ENCODE data around the gene TRIOBP.

TRIOBP gene

DNA sequence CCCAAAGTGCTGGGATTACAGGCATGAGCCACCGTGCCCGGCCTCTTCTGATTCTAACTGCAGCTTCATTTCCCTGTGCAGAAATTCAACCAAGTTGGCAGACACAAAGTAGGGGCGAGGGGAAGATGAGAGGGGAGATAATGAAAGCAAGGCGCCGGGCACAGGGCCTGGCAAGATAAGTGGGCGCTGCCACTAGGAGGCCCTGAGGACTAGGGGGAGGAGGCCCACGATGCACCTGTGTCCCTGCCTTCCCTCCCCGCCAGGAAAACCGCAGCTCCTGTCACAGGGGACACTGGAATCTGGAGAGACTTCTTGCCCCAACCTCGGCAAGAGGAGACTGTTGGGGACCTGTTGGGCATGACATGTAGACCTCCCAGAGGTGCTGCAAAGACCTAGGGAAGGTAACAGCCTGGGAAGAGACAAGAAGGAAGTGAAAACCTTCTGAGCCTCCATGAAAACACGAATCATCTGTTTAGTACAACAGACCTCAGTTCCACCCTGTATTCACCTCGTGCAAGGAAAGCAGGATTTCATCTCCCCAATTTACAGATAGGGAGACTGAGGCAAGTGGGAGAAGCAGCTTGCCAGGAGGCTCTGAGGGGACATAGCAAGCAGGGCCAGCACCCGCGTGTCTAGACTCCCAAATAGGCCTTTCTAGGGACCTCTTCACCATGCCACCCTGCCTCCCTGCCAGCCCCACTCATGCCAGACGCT lies 24.5 kb upstream of the TRIOBP start:
- DNase-seq (ENCODE audit: low read depth) = no peak

DNA sequence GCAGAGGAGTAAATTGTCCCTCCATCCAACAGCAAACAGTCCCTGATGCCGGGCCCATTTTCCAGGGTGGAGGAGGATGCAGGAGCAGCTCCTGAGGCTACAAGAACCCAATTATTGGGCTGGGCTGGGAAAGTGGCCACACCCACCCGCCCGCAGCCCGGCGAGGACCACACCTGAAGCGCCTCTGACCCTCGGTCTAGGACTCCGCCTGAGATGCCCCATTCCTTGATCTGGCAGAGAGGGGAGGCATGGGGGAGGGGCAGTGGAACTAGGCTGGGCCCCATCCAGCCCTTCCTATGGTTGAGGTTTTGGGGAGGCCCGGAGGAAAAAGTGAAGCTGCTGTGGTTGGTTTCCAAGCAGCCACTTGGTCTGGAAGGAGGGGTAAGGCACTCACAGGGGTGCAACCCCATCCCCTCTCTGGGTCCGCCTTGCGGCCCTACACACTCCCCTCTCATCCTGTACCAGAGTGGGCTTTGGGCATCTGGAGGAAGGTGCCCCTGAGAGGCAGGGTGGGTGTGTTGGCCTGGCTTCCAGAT lies 23.9 kb upstream of the TRIOBP start:
- no peak for DNase-seq (ENCODE audit: low read depth)

DNA sequence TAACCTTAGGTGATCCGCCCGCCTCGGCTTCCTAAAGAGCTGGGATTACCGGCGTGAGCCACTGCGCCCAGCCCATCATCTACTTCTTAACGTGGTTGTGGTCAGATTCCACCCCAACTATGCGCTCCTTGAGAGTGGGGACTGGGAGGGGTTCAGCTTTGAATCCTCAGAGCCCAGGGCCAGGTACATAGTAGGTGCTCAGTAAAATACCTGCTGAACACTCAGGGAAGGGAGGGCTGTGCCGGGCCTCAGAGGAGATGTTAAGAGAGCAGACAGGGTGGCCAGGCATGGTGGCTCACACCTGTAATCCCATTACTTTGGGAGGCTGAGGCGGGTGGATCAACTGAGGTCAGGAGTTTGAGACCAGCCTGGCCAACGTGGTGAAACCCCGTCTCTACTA lies 22.6 kb upstream of the TRIOBP start:
- no peak for DNase-seq (ENCODE audit: low read depth)

DNA sequence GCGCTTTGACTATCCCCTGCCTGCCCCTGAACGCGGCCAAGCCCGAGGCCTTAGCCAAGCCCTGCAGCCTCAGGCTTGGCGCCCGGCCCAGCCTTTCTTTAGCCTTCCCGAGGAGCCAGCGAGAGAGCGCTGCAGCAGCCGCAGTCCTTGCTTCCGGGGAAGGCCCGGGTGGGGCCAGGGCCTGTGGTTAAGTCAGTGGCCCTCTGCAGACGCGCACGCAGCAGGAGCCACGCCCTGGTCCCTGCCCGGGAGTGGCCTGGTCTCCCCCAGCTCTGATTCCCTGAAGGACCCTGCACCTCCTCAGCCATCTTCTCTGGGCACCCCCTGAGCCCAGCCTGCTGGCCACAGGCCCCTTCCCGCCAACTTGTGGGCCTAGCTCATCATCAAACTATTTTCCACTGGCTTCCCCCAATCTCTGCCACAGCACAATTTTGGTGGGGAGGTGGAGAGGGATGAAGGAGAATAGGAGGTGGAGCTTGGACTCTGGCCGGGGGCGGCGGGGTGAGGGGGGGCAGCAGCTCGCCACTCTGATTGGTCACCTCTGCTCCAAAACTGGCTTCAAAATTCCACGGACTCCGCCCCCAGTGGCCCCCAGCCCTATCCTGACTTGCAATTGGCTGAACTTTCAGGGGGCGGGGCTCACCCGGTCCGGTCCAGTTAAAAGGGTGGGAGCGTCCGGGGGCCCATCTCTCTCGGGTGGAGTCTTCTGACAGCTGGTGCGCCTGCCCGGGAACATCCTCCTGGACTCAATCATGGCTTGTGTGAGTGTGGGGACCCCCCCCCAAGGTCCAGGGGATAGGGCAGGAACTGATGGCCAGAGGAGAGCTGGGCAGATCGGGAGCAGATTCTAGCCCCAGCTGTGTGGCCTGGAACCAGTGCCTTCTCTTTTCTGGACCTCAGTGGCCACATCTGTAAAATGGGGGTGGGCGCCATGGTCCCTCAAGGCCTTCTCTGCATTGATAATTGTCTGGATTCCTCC lies 21.6 kb upstream of the TRIOBP start, which contains the start of gene LGALS1:
Gene LGALS1, plus strand, starts transcription at position 686 of the 979 bp plus-strand sequence. Its CDS starts 67 bp downstream, at position 753.
- no peak for DNase-seq (ENCODE audit: low read depth)

DNA sequence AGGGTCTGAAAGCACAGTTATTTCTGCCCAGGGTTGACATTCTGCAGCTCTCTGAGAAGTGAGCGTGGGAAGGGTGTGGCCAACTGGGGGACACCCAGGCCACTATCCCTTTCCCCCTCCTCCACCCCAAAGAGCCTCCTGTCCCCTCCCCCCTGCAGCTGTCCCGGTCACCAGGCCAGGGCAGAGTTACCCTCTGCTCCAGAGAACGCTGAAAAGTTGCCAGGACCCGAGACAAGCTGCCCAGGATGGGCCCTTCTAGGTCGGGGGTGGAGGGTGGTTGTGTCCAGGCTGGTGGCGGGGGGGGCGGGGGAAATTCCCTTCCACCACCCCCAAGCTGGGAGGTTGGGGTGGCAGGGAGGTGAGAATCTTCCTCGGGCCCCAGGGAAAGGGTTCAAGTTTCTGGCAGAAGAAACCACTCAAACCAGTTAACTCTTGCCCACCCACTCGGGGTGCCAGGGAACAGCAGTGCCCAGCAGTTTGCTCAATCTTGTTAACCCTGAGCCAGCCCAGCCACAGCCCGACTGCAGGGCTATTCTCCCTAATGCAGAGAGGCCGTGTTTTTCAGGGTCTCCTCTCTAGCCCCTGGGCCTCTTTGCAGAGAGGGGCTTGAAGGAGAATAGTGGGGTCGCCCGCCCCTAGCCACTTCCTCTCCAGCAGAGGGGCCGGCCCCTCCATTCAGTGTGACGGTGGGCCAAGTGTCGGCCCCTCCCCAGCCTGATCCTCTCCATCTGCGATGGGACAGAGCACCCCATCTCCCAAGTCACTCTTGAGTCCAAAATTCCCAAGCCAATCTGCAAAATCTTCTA lies 20.7 kb upstream of the TRIOBP start:
- DNase-seq (ENCODE audit: low read depth) = peak; percentile 22

DNA sequence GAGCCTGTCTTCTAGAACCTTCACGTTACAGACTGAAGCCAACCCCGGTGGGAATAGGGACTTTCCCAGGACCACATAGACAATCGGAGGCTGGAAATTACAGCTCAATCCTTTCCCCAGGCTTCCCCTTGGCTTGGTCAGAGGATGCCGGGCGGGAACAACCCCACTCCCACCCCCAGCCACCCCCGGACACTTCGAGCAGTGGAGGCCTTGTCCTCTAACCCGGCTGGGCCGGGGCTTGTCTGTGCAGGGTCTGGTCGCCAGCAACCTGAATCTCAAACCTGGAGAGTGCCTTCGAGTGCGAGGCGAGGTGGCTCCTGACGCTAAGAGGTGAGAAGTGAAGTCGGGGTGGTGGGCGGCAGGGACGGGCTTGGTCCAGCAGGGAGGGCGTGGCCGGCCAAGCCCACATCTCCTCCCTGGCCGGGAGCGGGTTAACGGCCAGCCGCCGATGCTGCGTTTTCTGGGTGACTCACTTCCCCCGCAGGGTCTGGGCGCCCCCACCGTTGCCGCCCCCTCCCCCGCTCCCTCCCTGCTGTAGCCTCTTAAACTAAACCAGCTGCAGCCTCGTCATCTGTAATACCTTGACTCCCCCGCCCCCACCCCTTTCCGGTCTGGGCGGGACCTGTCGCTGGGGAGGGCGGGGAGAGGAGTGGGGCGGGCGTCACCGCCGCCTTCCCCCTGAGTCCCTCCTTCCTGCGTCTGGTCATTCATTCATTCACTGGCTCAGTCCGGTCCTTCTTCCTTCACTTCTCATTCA lies 19.9 kb upstream of the TRIOBP start:
- DNase-seq (ENCODE audit: low read depth) = peak; percentile 93

DNA sequence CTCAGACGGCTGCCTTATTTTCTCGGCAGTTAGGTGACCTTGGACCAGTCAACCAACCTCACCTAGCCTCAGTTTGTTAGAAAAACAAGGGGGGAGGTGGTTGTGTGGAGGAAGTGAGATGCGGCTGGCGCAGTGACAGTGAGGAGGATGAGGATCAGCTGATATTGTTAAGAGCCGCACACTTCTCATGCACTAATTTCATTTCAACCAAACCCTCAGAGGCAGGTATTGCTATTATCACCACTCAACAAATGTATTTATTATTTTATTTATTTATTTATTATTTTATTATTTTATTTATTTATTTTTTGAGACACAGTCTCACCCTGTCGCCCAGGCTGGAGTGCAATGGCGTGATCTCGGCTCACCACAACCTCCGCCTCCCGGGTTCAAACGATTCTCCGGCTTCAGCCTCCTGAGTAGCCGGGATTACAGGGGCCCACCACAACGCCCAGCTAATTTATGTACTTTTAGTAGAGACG lies 19.3 kb upstream of the TRIOBP start:
- DNase-seq (ENCODE audit: low read depth) = no peak

DNA sequence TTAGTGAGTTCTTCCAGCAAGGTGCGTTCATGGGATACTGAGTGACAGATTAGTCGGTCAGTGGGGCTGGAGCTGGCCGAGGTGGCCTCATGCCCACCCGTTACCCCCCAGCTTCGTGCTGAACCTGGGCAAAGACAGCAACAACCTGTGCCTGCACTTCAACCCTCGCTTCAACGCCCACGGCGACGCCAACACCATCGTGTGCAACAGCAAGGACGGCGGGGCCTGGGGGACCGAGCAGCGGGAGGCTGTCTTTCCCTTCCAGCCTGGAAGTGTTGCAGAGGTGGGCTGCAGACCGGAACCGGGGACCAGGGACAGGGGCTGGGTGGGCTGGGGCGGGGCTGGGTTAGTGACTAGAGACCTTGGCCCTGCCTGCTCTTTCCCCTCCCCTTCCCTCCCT lies 18.5 kb upstream of the TRIOBP start:
- DNase-seq (ENCODE audit: low read depth) = no peak

DNA sequence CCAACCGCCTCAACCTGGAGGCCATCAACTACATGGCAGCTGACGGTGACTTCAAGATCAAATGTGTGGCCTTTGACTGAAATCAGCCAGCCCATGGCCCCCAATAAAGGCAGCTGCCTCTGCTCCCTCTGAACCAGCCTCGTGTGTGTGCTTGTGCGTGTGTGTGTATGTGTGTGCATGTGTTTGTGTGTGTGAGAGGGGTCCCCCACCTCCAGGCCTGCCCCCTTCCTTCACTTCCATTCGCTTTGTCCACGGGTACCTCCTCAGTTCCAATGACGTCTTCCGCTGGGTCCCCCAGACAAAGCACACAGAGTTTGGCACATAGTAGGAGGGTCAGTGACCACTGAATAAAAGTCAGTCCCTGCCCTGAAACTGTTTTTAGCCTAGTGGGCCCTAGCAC lies 17.2 kb upstream of the TRIOBP start:
- no peak for DNase-seq (ENCODE audit: low read depth)

DNA sequence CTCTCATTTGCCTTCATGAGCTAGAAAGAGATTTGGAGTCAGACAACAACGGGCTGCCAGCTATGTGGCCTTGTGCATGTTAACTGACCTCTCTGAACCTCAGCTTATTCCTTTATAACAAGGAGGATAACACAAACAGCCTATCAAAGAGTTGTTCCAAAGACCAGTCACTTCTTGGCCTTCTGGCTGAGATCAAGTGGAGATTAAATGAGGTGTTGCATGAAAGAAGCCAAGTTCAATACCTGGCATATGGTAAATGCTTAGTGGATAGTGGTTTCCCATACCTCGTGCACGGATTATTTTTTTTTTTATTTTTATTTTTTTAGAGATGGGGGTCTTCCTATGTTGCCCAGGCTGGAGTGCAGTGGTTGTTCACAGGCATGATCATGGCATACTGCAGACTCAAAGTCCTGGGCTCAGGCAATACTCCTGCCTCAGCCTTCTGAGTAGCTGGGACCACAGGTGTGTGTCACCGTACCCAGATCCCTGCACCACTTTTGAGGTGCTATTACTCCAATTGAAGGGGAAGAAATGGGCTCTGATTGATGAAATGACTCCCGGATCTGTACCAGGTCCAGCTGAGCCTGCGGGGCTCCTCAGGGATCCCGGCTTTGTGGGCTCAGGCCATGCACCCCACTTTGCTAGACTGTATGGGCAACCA lies 16.5 kb upstream of the TRIOBP start:
- no peak for DNase-seq (ENCODE audit: low read depth)

DNA sequence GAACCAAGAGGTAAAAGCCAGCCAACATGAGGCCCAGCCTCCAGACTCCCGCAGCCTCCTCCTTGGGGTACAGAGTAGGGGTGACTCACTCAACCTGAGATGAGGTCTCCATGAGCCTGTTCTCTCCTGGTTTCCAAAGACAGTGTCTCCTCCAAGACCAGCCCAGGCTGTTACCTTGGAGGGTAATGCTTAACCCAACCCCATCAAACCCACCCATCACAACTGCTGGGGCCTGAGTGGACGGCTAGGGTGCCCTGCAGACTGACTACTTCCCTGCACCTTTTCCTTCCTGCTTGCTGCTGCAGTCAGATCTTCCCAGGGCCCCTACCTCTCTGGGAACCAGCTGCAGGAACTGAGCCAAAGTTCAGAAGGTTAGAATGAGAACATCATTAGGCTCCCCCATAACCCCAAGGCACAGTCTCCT lies 15.8 kb upstream of the TRIOBP start:
- DNase-seq (ENCODE audit: low read depth) = no peak

DNA sequence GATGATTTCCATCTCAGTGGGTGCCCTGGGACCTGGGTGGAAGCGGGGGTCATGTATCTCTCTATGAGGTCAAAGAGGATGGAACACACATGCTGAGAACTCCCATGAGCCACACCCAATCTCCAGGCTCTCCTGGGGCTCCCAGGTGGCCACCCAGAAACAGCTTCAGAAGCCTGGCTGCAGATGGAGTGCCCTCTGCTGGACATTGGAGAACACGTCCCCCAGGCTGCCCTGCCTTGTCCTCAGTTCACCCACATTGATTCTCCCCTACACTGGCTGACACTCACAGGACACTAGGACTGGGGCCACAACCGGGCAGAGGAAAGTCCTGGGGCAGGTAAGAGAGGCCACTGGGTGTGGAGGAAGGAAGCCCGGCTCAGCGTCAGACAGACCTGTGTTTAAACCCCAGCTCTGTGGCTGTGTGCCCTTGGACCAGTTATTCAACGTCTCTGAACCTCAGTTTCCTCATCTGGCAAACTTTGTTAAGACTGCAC lies 15.2 kb upstream of the TRIOBP start:
- DNase-seq (ENCODE audit: low read depth) = peak; percentile 59

DNA sequence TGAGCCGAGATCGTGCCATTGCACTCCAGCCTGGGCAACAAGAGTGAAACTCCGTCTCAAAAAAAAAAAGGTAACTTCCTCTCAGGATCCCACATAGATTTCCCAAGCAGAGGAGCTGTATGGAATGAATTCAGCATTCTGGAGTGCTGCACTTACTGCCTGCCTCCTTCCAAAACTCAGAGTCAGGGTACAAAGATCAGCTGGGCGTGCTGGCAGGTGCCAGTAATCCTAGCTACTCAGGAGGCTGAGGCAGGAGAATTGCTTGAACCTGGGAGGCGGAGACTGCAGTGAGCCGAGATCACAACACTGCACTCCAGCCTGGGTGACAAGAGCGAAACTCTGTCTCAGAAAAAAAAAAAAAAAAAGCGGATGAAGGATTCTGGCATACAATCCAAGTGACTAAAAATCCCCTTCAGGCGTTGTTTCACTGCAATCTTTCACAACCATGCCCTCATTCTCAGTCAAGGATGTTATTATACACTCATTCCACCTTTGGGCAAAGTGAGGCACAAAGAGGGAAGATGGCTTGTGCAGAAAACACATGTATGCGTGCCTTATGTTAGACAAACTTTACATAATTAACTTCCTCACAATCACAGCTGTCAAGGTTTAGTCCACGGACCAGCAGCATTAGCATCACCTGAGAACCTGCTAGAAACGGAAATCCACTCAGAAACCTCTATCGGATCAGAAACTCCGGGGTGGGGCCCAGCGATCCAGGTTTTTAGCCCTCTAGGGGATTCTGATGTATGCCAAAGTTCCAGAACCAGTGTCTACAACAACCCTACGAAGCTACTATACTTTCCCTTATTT lies 11.8 kb upstream of the TRIOBP start:
- DNase-seq (ENCODE audit: low read depth) = no peak

DNA sequence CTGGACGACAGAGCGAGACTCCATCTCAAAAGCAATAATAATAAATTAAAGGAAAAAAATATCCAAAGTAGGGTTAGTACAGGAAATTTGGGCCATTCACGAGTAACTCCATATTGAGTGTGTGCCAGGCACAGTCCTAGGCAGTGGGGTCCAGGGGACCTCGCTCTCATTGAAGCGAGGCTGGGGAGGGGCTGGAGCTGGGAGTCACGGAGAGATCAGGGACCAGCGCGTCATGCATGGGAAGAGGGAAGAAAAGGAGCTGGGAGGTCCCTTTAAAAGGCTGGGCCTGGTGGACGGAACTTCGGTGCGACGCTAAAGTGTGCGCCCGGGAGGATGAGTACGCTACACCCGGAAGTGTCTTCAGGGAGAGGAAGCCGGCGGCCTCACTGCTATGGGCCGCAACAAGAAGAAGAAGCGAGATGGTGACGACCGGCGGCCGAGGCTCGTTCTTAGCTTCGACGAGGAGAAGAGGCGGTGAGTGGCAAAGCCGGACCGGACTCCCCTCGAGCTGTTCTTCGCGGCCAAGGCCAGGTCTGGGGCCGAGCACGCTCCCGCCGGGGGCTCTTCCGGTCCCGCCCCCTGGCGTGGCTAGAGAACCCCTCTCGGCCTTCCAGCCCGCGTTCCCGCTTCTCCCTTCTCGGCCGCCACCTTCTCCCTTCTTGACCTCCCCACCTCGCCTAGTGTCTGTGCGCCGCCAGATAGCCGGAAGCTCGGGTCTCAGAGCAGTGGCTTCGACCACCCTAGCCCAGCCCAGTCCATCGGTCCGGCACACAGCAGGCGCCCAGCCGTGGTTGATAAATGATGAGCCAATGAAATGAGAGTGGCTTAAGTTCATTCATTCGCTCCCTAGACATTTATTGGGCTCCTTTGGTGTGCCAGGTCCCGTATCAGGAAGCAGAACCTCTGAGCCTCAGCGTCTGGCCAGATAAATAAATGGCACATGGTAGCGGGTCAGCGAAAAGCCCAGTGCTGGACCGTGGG lies 10.6 kb upstream of the TRIOBP start, which contains the start of gene NOL12:
Gene NOL12, plus strand, starts transcription at position 342 of the 981 bp plus-strand sequence. Its CDS starts 50 bp downstream, at position 392.
- peak; percentile 56 for DNase-seq (ENCODE audit: low read depth)

DNA sequence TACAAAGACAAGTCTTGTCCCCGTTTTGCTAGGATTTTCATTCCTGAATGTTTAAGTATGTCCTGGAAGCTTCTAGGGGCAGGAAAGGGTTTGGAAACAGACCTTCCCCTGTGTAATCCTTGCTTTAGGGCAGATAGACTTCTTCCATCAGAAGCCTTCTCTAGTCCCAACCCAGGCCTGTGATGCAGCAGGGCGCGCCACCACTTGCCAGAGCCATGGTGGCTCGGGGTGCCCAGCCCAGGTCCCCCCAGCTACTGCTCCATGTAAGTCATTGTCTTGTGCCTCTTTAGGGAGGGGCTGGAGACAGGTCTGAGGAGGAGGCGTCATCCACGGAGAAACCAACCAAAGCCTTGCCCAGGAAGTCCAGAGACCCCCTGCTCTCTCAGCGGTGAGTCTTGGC lies 6.4 kb upstream of the TRIOBP start:
- DNase-seq (ENCODE audit: low read depth) = no peak

DNA sequence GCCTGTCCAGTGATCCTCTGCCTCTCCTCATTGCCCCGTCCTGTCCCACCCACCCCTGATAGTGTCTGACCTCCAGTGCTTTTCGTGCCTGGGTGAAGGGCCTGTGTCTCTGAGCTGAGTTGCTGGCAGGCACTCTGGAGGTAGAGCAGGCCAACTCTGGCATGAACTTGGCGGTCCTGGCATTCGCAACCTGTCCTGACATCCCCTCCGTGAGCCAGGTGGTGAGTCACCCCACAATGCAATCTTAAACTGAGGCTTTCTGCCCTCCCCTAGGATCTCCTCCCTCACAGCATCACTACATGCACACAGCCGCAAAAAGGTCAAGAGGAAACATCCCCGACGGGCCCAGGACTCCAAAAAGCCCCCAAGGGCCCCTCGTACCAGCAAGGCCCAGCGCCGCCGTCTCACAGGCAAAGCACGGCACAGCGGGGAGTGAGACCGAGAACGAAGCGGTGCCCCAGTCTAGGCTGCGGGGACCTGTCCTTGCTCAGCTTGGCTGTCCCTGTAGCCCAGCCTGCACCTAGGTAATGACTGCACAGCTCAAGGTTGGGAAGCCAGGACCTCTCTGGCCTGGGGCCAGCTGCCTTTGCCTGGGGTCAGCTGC lies 5.8 kb upstream of the TRIOBP start:
- DNase-seq (ENCODE audit: low read depth) = no peak

DNA sequence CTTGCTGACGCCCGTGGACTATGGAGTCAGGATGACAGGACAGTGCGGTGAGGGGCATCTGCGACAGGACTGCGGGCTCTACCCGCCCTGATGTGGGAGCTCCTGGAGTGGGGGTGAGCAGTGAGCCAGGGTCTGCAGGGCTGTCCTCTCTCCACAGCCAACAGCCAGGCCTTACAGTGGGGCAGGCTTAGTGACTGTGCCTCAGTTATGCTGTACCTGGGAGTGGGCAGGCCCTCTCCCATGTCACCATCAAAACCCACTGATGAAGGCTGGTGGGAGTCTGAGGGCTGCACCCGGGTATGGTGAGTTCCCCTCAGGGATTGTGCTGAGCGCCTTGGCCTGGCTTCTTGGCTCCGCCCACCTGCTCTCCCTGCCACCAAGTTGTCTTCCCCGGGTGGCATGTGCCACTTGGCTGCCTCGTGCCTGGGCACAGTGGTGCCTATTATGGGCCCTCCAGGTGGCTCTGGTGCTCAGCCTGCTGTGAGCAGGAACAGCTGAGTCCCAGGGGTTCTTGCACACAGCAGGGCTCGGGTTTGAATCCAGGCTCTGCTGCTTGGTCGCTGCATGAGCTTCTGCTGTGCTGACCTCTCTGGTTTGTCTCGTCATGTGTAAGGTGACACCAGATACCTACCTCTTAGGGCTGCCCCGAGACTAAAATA lies 4.1 kb upstream of the TRIOBP start:
- DNase-seq (ENCODE audit: low read depth) = no peak

Data from activated gamma-delta T cell treated with anti-CD3 and anti-CD28 coated beads, Interleukin-2, amount 50 U/mL, for 16 hours (primary cell).